GM12878 (cell line): ENCODE results near the gene CFAP74. TPM values are rescaled to one million over a fixed set of nuclear protein-coding genes. Genes with fewer than 3 reads are reported as not detected.

Experiments used
- ATAC-seq: fragments of 200-7000 bp; cut with Tn5 transposase; 3 replicates; pipeline ENCODE4 v1.9.1; 2020; ENCODE audit warnings: mild to moderate bottlenecking, moderate library complexity
- BruUV-seq: library from RNA; stranded (reverse); fragments of 400-500 nt; replicated peaks from 2 replicates; lab custom pipeline; 2021; lab: Mats Ljungman, UMichigan
- CTCF ChIA-PET: fragments of 300-600 bp; sonication (Branson Sonifier 250); formaldehyde crosslinking; extraction: SDS; loops from one replicate; lab custom pipeline; 2021; ENCODE audit warnings: inconsistent platforms; lab: Yijun Ruan, JAX
- POLR2A ChIA-PET: fragments of 350-600 bp; formaldehyde crosslinking; extraction: SDS; loops from one replicate; lab custom pipeline; 2021; ENCODE audit warnings: inconsistent platforms; lab: Charles Lee
- RAD21 ChIA-PET: fragments of 300-600 bp; sonication (Branson Sonifier 250); formaldehyde crosslinking; loops from one replicate; lab custom pipeline; 2023; ENCODE audit warnings: antibody characterized with exemption; ENCODE audit not compliant: unreplicated experiment; lab: Charles Lee
- SMC1A ChIA-PET: fragments of 300-600 bp; sonication (Branson Sonifier 250); formaldehyde crosslinking; loops from one replicate; lab custom pipeline; 2023; ENCODE audit not compliant: unreplicated experiment, uncharacterized antibody; lab: Charles Lee
- DNase-seq: peaks from one replicate; pipeline ENCODE4 v3.0.0-alpha.2; 2011; ENCODE audit warnings: low read depth, low spot score
- FAIRE-seq: peaks from 3 replicates; lab custom pipeline; 2011; peaks lifted over from hg19 to GRCh38; lab: Jason Lieb, UNC
- H2AFZ ChIP-seq: 2 replicates; pipeline ENCODE4 v1.6.0; 2011; ENCODE audit warnings: low read depth, low read length, control low read depth; ENCODE audit not compliant: control insufficient read depth
- H3K27ac ChIP-seq: 2 replicates; pipeline ENCODE4 v1.5.1; 2011; ENCODE audit warnings: control low read depth; ENCODE audit not compliant: control insufficient read depth, insufficient read depth
- H3K27me3 ChIP-seq, 2 experiments: replicated peaks in 1 of 2; 2 replicates each; pipeline versions ENCODE4 v1.6.0 to v1.6.1; 2011; ENCODE audit warnings: low read length in 1 of 2; ENCODE audit not compliant: control insufficient read depth in 2 of 2, insufficient read depth in 2 of 2
- H3K36me3 ChIP-seq, 2 experiments: 2 replicates each; pipeline ENCODE4 v1.5.1; 2011; ENCODE audit warnings: low read length in 1 of 2; ENCODE audit not compliant: control insufficient read depth in 2 of 2, insufficient read depth in 2 of 2
- H3K4me1 ChIP-seq: 2 replicates; pipeline ENCODE4 v1.6.1; 2011; ENCODE audit warnings: mild to moderate bottlenecking, low read length, moderate library complexity, mixed read lengths; ENCODE audit not compliant: control insufficient read depth, insufficient read depth
- H3K4me2 ChIP-seq: 2 replicates; pipeline ENCODE4 v1.6.0; 2011; ENCODE audit warnings: control low read depth; ENCODE audit not compliant: control insufficient read depth, insufficient read depth
- H3K4me3 ChIP-seq: fragments of 200-600 bp; sonication (generic); 2 replicates; pipeline ENCODE4 v1.5.1; 2016
- H3K79me2 ChIP-seq: 2 replicates; pipeline ENCODE4 v1.6.0; 2011; ENCODE audit warnings: low read length; ENCODE audit not compliant: control insufficient read depth, insufficient read depth
- H3K9ac ChIP-seq: 2 replicates; pipeline ENCODE4 v1.8.0; 2011; ENCODE audit warnings: low read length, control low read depth, mixed read lengths; ENCODE audit not compliant: control insufficient read depth, insufficient read depth
- H3K9me3 ChIP-seq: replicated peaks from 3 replicates; pipeline ENCODE4 v1.5.1; 2011; ENCODE audit warnings: mild to moderate bottlenecking, low read length; ENCODE audit not compliant: control insufficient read depth, insufficient read depth
- H4K20me1 ChIP-seq: 2 replicates; pipeline ENCODE4 v1.6.0; 2011; ENCODE audit not compliant: control insufficient read depth, insufficient read depth
- ASH2L ChIP-seq: fragments of 300-600, 200-600 bp; sonication (generic); IDR thresholded peaks from 2 replicates; pipeline ENCODE4 v1.6.1; 2017; ENCODE audit warnings: low read depth, mild to moderate bottlenecking, borderline replicate concordance
- CBFB ChIP-seq: IDR thresholded peaks from 2 replicates; pipeline ENCODE4 v1.6.1; 2016; ENCODE audit warnings: antibody characterized with exemption, low read depth
- CBX5 ChIP-seq: sonication (generic); IDR thresholded peaks from 2 replicates; pipeline ENCODE4 v1.6.1; 2016; ENCODE audit warnings: low read depth, moderate library complexity, mild to moderate bottlenecking, inconsistent platforms
- CHD4 ChIP-seq: fragments of 200-600 bp; sonication (generic); IDR thresholded peaks from 2 replicates; pipeline ENCODE4 v1.6.1; 2016; ENCODE audit warnings: mild to moderate bottlenecking
- CUX1 ChIP-seq: IDR thresholded peaks from 2 replicates; pipeline ENCODE4 v1.6.1; 2012; ENCODE audit warnings: improper control_type of control experiment, low read depth, low read length; ENCODE audit not compliant: insufficient replicate concordance
- ESRRA ChIP-seq: IDR thresholded peaks from 2 replicates; pipeline ENCODE4 v1.6.1; 2012; ENCODE audit warnings: mild to moderate bottlenecking, low read length, improper control_type of control experiment
- KDM1A ChIP-seq: fragments of 200-600 bp; sonication (generic); IDR thresholded peaks from 2 replicates; pipeline ENCODE4 v1.6.1; 2016; ENCODE audit warnings: borderline replicate concordance
- MXI1 ChIP-seq: fragments of 150-350 bp; IDR thresholded peaks from 2 replicates; pipeline ENCODE4 v1.6.1; 2011; ENCODE audit warnings: low read depth, mild to moderate bottlenecking, inconsistent platforms, low read length, improper control_type of control experiment
- NFYB ChIP-seq: IDR thresholded peaks from 2 replicates; pipeline ENCODE4 v1.6.1; 2011; ENCODE audit warnings: low read depth, mild to moderate bottlenecking, low read length, improper control_type of control experiment, moderate library complexity; ENCODE audit not compliant: insufficient read depth
- REST ChIP-seq: IDR thresholded peaks from 2 replicates; pipeline ENCODE4 v1.6.1; 2012; ENCODE audit warnings: mild to moderate bottlenecking, low read depth, low read length
- YY1 ChIP-seq: IDR thresholded peaks from 2 replicates; pipeline ENCODE4 v1.6.1; 2011; ENCODE audit warnings: low read depth, mild to moderate bottlenecking, low read length
- WGBS: methylation state at CpG from one replicate; pipeline ENCODE4 v1.1.6; 2016; ENCODE audit warnings: low lambda C conversion rate; ENCODE audit not compliant: insufficient replicate concordance, insufficient coverage; ENCODE audit errors: missing lambda C conversion rate; 5-methylcytosine and 5-hydroxymethylcytosine counted together
- in situ Hi-C: fragments of 300-500 bp; cut with MboI; formaldehyde crosslinking; loops from 9 replicates; pipeline ENCODE4 v1.14.3; 2018; ENCODE audit warnings: mixed read lengths
- intact Hi-C: fragments of 100-400 bp; cut with micrococcal nuclease; formaldehyde crosslinking; loops from one replicate; pipeline ENCODE4 v1.14.2; 2022; ENCODE audit not compliant: unreplicated experiment
- polyA plus RNA-seq, 11 experiments: library from polyadenylated mRNA; depleted of rRNA in 4 of 11; unstranded in 6 of 11; stranded (reverse) in 5 of 11; fragments of >200 nt; fragmentation: Nextera tagmentation in 4 of 11; fragmentation: Illumina TruSeq in 1 of 11; extraction: Ambion mirVana in 4 of 11; extraction: Trizol in 1 of 11; gene quantifications; 1 replicate in 1 of 11; 2 replicates in 10 of 11; pipeline versions ENCODE4 v1.2.1 to v1.2.3, GENCODE V29; 2011 to 2016; ENCODE audit warnings: inconsistent platforms in 2 of 11, missing spikeins in 2 of 11, low read depth in 1 of 11
- total RNA-seq, 4 experiments: library from RNA; depleted of rRNA in 3 of 4; stranded (reverse); fragments of >200 nt in 3 of 4; fragmentation: Illumina TruSeq in 1 of 4; extraction: Trizol in 1 of 4; gene quantifications; 2 replicates each; pipeline versions ENCODE4 v1.2.1 to v1.2.3, GENCODE V29; 2013 to 2021

CFAP74 gene
- total and polyA plus RNA-seq, 10 of the 15 experiments (the other 5 are each of a cell fraction or from before 2014, with no cell fraction given): 0.01 TPM; not detected in 9

GRCh38 chr1:1895060-1895418 lies 108.5 kb downstream of the CFAP74 start:
- ATAC-seq: no peak
- no peak for FAIRE-seq
- CTCF ChIA-PET: interaction anchor here (0.7 to 3.8 kb wide), 3 partner anchors 9 to 12 kb away, joined by 3 to 23 read pairs (median 4); no protein-coding TSS in a partner anchor
- Histone ChIP-seq H3K79me2 (peaks cover 9% of the 10 kb centered on the region), H4K20me1 (no peaks in the 10 kb centered on the region), H3K4me2 (no peak overlapping the region), H3K9me3 (no peaks in the 10 kb centered on the region), H2AFZ (no peak overlapping the region), H3K27ac (no peak overlapping the region), H3K4me3 (no peak overlapping the region), H3K4me1 (peaks cover 16% of the 10 kb centered on the region), H3K27me3 (no peaks in the 10 kb centered on the region), H3K9ac (no peak overlapping the region), H3K36me3 (no peaks in the 10 kb centered on the region)
- RAD21 ChIA-PET: interaction anchor here (5.6 kb wide), 1 partner anchor 12 kb away, joined by 28 read pairs; no protein-coding TSS in a partner anchor
- SMC1A ChIA-PET: interaction anchor here (1.1 kb wide), 1 partner anchor 71 kb away, joined by 3 read pairs; no protein-coding TSS in a partner anchor
- BruUV-seq: no TSS peak
- in situ Hi-C loops (no loop called here), intact Hi-C loops (no loop called here)
- TF ChIP-seq CBFB: no peak
- TF ChIP-seq ESRRA: no peak
- no peak for TF ChIP-seq YY1
- TF ChIP-seq CHD4: no peak
- no peak for TF ChIP-seq REST
- TF ChIP-seq CBX5: no peak
- TF ChIP-seq MXI1: no peak
- TF ChIP-seq NFYB: no peak
- TF ChIP-seq ASH2L: no peak
- TF ChIP-seq CUX1: no peak
- no peak for TF ChIP-seq KDM1A
- WGBS: 52% methylated on average over 10 of the region's 10 CpGs
- DNase-seq: no peak
- POLR2A ChIA-PET: interaction anchor here (0.5 to 0.8 kb wide), 2 partner anchors 14 to 747 kb away, joined by 3 to 4 read pairs; no protein-coding TSS in a partner anchor
